H9 (cell line): Measurements from ENCODE around the gene ZBED1. TPM values are rescaled to one million over a fixed set of nuclear protein-coding genes. Genes with fewer than 3 reads are reported as not detected.

Experiments used
- DNase-seq: peaks from one replicate; pipeline ENCODE4 v3.0.0-alpha.2; 2017
- H2AFZ ChIP-seq: one replicate; pipeline ENCODE4 v1.6.1; 2013; ENCODE audit warnings: mild to moderate bottlenecking, low read length, control low read depth, moderate library complexity
- H2AK5ac ChIP-seq: 2 replicates; pipeline ENCODE4 v1.6.1; 2013; ENCODE audit warnings: low read length, control low read depth, mixed read lengths; ENCODE audit not compliant: insufficient read length
- H2BK120ac ChIP-seq: one replicate; pipeline ENCODE4 v1.6.1; 2013; ENCODE audit warnings: low read depth, mild to moderate bottlenecking, low read length, control low read depth, inconsistent platforms; ENCODE audit not compliant: poor library complexity, severe bottlenecking
- H2BK12ac ChIP-seq: 2 replicates; pipeline ENCODE4 v1.6.1; 2013; ENCODE audit warnings: low read length, control low read depth, mixed read lengths, low read depth; ENCODE audit not compliant: insufficient read length
- H2BK15ac ChIP-seq: 2 replicates; pipeline ENCODE4 v1.6.1; 2013; ENCODE audit warnings: low read depth, low read length, control low read depth
- H2BK20ac ChIP-seq: one replicate; pipeline ENCODE4 v1.6.1; 2013; ENCODE audit warnings: low read depth, mild to moderate bottlenecking, low read length, control low read depth, inconsistent platforms; ENCODE audit not compliant: poor library complexity, severe bottlenecking
- H2BK5ac ChIP-seq: 2 replicates; pipeline ENCODE4 v1.6.1; 2013; ENCODE audit warnings: low read length, control low read depth, mixed read lengths; ENCODE audit not compliant: insufficient read length
- H3K14ac ChIP-seq: 2 replicates; pipeline ENCODE4 v1.6.1; 2013; ENCODE audit warnings: low read length, control low read depth; ENCODE audit not compliant: insufficient read depth
- H3K18ac ChIP-seq: 2 replicates; pipeline ENCODE4 v1.6.1; 2013; ENCODE audit warnings: low read depth, mild to moderate bottlenecking, mixed read lengths, low read length, control low read depth; ENCODE audit not compliant: insufficient read length
- H3K23ac ChIP-seq: 2 replicates; pipeline ENCODE4 v1.6.1; 2013; ENCODE audit warnings: low read length, control low read depth, mixed read lengths, low read depth; ENCODE audit not compliant: insufficient read length
- H3K23me2 ChIP-seq: 2 replicates; pipeline ENCODE4 v1.6.1; 2013; ENCODE audit warnings: low read depth, mild to moderate bottlenecking, mixed read lengths, low read length, control low read depth; ENCODE audit not compliant: insufficient read length, poor library complexity, severe bottlenecking
- H3K27ac ChIP-seq: 2 replicates; pipeline ENCODE4 v1.5.1; 2013; ENCODE audit warnings: low read length, control low read depth, mixed read lengths, low read depth; ENCODE audit not compliant: insufficient read length
- H3K27me3 ChIP-seq: 2 replicates; pipeline ENCODE4 v1.6.1; 2013; ENCODE audit warnings: low read length, control low read depth, inconsistent platforms; ENCODE audit not compliant: insufficient read depth
- H3K4ac ChIP-seq: 2 replicates; pipeline ENCODE4 v1.6.1; 2013; ENCODE audit warnings: low read depth, mild to moderate bottlenecking, control low read depth, inconsistent platforms, low read length, moderate library complexity
- H3K4me1 ChIP-seq: 2 replicates; pipeline ENCODE4 v1.6.1; 2013; ENCODE audit warnings: low read length, control low read depth, inconsistent platforms; ENCODE audit not compliant: insufficient read depth
- H3K4me2 ChIP-seq: 2 replicates; pipeline ENCODE4 v1.6.1; 2013; ENCODE audit warnings: low read length, control low read depth, mixed read lengths; ENCODE audit not compliant: insufficient read length, insufficient read depth
- H3K56ac ChIP-seq: 2 replicates; pipeline ENCODE4 v1.6.1; 2013; ENCODE audit warnings: low read depth, mild to moderate bottlenecking, mixed read lengths, low read length, control low read depth; ENCODE audit not compliant: insufficient read length
- H3K79me1 ChIP-seq: 2 replicates; pipeline ENCODE4 v1.6.1; 2013; ENCODE audit warnings: low read depth, mild to moderate bottlenecking, moderate library complexity, low read length, control low read depth, inconsistent platforms; ENCODE audit not compliant: insufficient read depth, poor library complexity, severe bottlenecking
- H3K79me2 ChIP-seq: 2 replicates; pipeline ENCODE4 v1.6.1; 2013; ENCODE audit warnings: low read length, control low read depth, inconsistent platforms; ENCODE audit not compliant: insufficient read depth
- H3K9ac ChIP-seq: 2 replicates; pipeline ENCODE4 v1.6.1; 2013; ENCODE audit warnings: low read length, control low read depth, mixed read lengths; ENCODE audit not compliant: insufficient read length; ENCODE audit errors: extremely low read depth
- H3K9me3 ChIP-seq: one replicate; pipeline ENCODE4 v1.6.1; 2013; ENCODE audit warnings: low read depth, low read length, inconsistent platforms; ENCODE audit not compliant: control insufficient read depth
- H3T11ph ChIP-seq: one replicate; pipeline ENCODE4 v1.6.1; 2013; ENCODE audit warnings: mild to moderate bottlenecking, low read length, control low read depth, inconsistent platforms
- H4K20me1 ChIP-seq: one replicate; pipeline ENCODE4 v1.6.1; 2013; ENCODE audit not compliant: control insufficient read depth, insufficient read length, insufficient read depth
- H4K5ac ChIP-seq: 2 replicates; pipeline ENCODE4 v1.6.1; 2013; ENCODE audit warnings: low read depth, mild to moderate bottlenecking, mixed read lengths, low read length, control low read depth; ENCODE audit not compliant: insufficient read length
- H4K8ac ChIP-seq: replicated peaks from 2 replicates; pipeline ENCODE4 v1.6.1; 2013; ENCODE audit warnings: low read length, control low read depth, mixed read lengths, low read depth; ENCODE audit not compliant: insufficient read length
- H4K91ac ChIP-seq: 2 replicates; pipeline ENCODE4 v1.6.1; 2013; ENCODE audit warnings: low read depth, mild to moderate bottlenecking, moderate library complexity, mixed read lengths, low read length, control low read depth; ENCODE audit not compliant: insufficient read length
- H3K27ac Mint-ChIP-seq, 3 experiments: 2 replicates in 2 of 3; 3 replicates in 1 of 3; pipeline ENCODE4 v1.8.0; 2020 to 2021; ENCODE audit warnings: mixed read lengths in 3 of 3, mild to moderate bottlenecking in 1 of 3, moderate library complexity in 1 of 3
- H3K27me3 Mint-ChIP-seq: 2 replicates; pipeline ENCODE4 v1.8.0; 2021; ENCODE audit warnings: low read depth, mild to moderate bottlenecking, moderate library complexity, mixed read lengths
- H3K36me3 Mint-ChIP-seq, 3 experiments: 2 replicates in 2 of 3; 3 replicates in 1 of 3; pipeline ENCODE4 v1.8.0; 2020 to 2021; ENCODE audit warnings: low read depth in 3 of 3, mixed read lengths in 3 of 3; ENCODE audit not compliant: insufficient read depth in 1 of 3
- H3K4me1 Mint-ChIP-seq, 2 experiments: 2 replicates each; pipeline ENCODE4 v1.8.0; 2020; ENCODE audit warnings: mixed read lengths in 2 of 2
- H3K4me3 Mint-ChIP-seq, 2 experiments: 2 replicates in 1 of 2; 3 replicates in 1 of 2; pipeline ENCODE4 v1.8.0; 2020 to 2021; ENCODE audit warnings: mild to moderate bottlenecking in 2 of 2, mixed read lengths in 2 of 2, moderate library complexity in 1 of 2
- H3K9me3 Mint-ChIP-seq, 2 experiments: 2 replicates in 1 of 2; 3 replicates in 1 of 2; pipeline ENCODE4 v1.8.0; 2020; ENCODE audit warnings: mild to moderate bottlenecking in 2 of 2, mixed read lengths in 2 of 2, moderate library complexity in 1 of 2
- WGBS: extraction: QIAGEN DNeasy Blood & Tissue Kit; methylation state at CpG from one replicate; pipeline ENCODE4 v1.1.7; 2013; ENCODE audit warnings: missing lambda C conversion rate, low lambda C conversion rate, mixed read lengths; ENCODE audit not compliant: insufficient read length; ENCODE audit errors: extremely low coverage; 5-methylcytosine and 5-hydroxymethylcytosine counted together
- total RNA-seq: library from RNA; stranded (reverse); gene quantifications from 2 replicates; pipeline ENCODE4 v1.2.1, GENCODE V29; 2021
- TF ChIP-seq, protein P1 (sequence below): fragments of 200-600 bp; sonication (generic); conservative IDR thresholded peaks from 3 replicates; pipeline ENCODE4 v1.8.0; 2021; ENCODE audit warnings: antibody characterized with exemption, mild to moderate bottlenecking

ZBED1 gene
- total RNA-seq, 1 experiment from 2014 or later = 61.1 TPM

DNA sequence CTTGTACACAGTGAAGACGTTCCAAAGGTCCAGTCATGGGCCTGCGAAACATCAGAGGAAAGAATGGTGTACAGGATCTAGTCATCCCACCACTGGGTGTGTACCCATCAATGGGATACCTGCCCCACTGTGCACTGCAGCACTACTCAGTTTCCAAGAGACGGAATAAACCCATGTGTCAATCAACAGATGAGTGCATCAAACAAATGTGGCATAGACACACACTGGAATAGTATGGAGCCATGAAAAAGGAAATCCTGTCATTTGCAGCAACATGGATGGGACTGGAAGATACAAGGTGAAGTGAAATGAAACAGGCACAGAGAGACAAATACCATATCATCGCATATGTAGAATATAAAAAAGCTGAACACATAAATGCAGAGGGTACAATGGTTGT lies 48.0 kb downstream of the ZBED1 start:
- H4K5ac ChIP-seq = no peak overlapping the region
- H3K23ac ChIP-seq = no peak overlapping the region
- H3K23me2 ChIP-seq = no peaks in the 10 kb centered on the region
- H2AK5ac ChIP-seq = no peak overlapping the region
- H2BK5ac ChIP-seq = no peak overlapping the region
- Mint-ChIP-seq H3K27me3 (no peaks in the 10 kb centered on the region), H3K36me3 (peaks cover 20 to 41% (median 28%) of the 10 kb centered on the region in 3 experiments), H3K4me1 (peaks cover 30 to 37% of the 10 kb centered on the region in 2 experiments), H3K27ac (no peak overlapping the region), H3K4me3 (no peak overlapping the region), H3K9me3 (peaks cover 6 to 8% of the 10 kb centered on the region in 2 experiments; a peak in 4 of 5 replicates)
- no peak overlapping the region for H2AFZ ChIP-seq
- H3K79me2 ChIP-seq = peaks cover 5% of the 10 kb centered on the region; the same call in 1 of the 2 replicates
- H4K20me1 ChIP-seq = no peaks in the 10 kb centered on the region
- no peak overlapping the region for H3K4me2 ChIP-seq
- no CpG with 5 or more reads among the region's 4 CpGs for WGBS
- no peak overlapping the region for H2BK20ac ChIP-seq
- no peak overlapping the region for H3K9ac ChIP-seq
- H3K14ac ChIP-seq = no peak overlapping the region
- H3K18ac ChIP-seq = no peak overlapping the region
- H3K56ac ChIP-seq = no peak overlapping the region
- no peak overlapping the region for H4K91ac ChIP-seq
- no peak overlapping the region for H2BK15ac ChIP-seq
- H3T11ph ChIP-seq = no peak overlapping the region
- no peaks in the 10 kb centered on the region for H3K27me3 ChIP-seq
- no peaks in the 10 kb centered on the region for H3K9me3 ChIP-seq
- TF ChIP-seq, protein P1, sequence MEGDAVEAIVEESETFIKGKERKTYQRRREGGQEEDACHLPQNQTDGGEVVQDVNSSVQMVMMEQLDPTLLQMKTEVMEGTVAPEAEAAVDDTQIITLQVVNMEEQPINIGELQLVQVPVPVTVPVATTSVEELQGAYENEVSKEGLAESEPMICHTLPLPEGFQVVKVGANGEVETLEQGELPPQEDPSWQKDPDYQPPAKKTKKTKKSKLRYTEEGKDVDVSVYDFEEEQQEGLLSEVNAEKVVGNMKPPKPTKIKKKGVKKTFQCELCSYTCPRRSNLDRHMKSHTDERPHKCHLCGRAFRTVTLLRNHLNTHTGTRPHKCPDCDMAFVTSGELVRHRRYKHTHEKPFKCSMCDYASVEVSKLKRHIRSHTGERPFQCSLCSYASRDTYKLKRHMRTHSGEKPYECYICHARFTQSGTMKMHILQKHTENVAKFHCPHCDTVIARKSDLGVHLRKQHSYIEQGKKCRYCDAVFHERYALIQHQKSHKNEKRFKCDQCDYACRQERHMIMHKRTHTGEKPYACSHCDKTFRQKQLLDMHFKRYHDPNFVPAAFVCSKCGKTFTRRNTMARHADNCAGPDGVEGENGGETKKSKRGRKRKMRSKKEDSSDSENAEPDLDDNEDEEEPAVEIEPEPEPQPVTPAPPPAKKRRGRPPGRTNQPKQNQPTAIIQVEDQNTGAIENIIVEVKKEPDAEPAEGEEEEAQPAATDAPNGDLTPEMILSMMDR = no peak
- H4K8ac ChIP-seq = no peak overlapping the region
- DNase-seq = no peak
- no peaks in the 10 kb centered on the region for H3K4me1 ChIP-seq
- H3K4ac ChIP-seq = no peak overlapping the region
- H3K27ac ChIP-seq = no peak overlapping the region
- H3K79me1 ChIP-seq = no peaks in the 10 kb centered on the region
- no peak overlapping the region for H2BK120ac ChIP-seq
- no peak overlapping the region for H2BK12ac ChIP-seq
